ENCODE measurements around the gene FAM171A1.
"Not testable (repeated sequence)": the region's sequence is repeated elsewhere in the genome, so short reads cannot be mapped to it uniquely, and the experiment has no call there.

Gene FAM171A1

DNA sequence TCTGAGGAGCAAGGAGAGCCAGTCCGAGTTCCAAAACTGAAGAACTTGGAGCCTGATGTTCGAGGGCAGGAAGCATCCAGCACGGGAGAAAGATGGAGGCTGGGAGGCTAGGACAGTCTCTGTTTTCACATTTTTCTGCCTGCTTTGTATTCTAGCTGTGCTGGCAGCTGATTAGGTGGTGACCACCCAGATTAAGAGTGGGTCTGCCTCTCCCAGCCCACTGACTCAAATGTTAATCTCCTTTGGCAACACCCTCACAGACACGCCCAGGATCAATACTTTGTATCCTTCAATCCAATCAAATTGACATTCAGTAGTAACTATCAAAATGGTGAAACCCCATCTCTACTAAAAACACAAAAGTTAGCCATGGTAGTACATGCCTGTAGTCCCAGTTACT lies 163.7 kb downstream of the FAM171A1 start:
- H3K9ac ChIP-seq (ENCODE audit: low read depth in 1 of 2, low read length in 2 of 2); H3K27me3 ChIP-seq (ENCODE audit: control insufficient read depth in 2 of 2, insufficient read depth in 2 of 2, low read length in 2 of 2); H3K27ac ChIP-seq (ENCODE audit: low read depth in 2 of 2, low read length in 2 of 2); H3K4me1 ChIP-seq (ENCODE audit: control insufficient read depth in 2 of 2, insufficient read depth in 2 of 2, low read length in 2 of 2); H3K4me3 ChIP-seq (ENCODE audit: low read length in 2 of 2); H3K9me3 ChIP-seq (ENCODE audit: control insufficient read depth in 2 of 2, low read length in 2 of 2): not testable (repeated sequence)
- peaks cover 8 to 13% of the 10 kb centered on the region in 2 donors for H3K36me3 ChIP-seq (ENCODE audit: control insufficient read depth in 2 of 2, insufficient read depth in 2 of 2, low read length in 2 of 2)

DNA sequence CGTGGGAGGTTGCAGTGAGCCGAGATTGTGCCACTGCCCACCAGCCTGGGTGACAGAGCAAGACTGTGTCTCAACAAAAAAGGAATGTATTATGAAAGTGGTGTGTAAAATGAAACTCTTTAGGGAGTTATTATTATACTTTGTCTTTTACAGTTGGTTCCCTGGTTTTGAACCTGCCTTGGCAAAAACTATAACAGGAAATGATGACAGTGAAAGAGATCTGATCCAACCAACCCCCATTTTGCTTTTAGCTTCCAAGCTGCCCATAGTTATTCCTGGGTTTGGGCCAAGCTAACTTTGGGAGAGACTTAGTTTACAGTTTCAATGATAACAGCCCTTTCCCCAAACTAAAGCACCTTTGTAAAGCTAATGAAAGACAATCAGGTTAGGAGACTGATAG lies 168.4 kb downstream of the FAM171A1 start:
- Histone ChIP-seq H3K9me3 (ENCODE audit: control insufficient read depth in 2 of 2, low read length in 2 of 2) (no peaks in the 10 kb centered on the region), H3K27me3 (ENCODE audit: control insufficient read depth in 2 of 2, insufficient read depth in 2 of 2, low read length in 2 of 2) (peaks cover 0 to 3% of the 10 kb centered on the region in 2 donors), H3K4me1 (ENCODE audit: control insufficient read depth in 2 of 2, insufficient read depth in 2 of 2, low read length in 2 of 2) (no peaks in the 10 kb centered on the region), H3K36me3 (ENCODE audit: control insufficient read depth in 2 of 2, insufficient read depth in 2 of 2, low read length in 2 of 2) (peaks cover 4 to 9% of the 10 kb centered on the region in 2 donors), H3K9ac (ENCODE audit: low read depth in 1 of 2, low read length in 2 of 2) (no peak overlapping the region), H3K4me3 (ENCODE audit: low read length in 2 of 2) (no peak overlapping the region), H3K27ac (ENCODE audit: low read depth in 2 of 2, low read length in 2 of 2) (no peak overlapping the region)

DNA sequence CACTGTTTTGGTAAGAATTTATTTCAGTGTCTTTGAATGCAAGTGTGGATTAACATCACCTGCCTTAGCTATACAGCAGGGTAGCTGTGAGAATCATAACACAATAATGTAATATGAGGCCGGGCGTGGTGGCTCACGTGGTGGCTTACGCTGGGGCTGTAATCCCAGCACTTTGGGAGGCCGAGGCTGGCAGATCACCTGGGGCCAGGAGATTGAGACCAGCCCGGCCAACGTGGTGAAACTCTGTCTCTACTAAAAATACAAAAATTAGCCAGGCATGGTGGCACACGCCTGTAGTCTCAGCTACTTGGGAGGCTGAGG lies 168.8 kb downstream of the FAM171A1 start:
- H3K4me1 ChIP-seq (ENCODE audit: control insufficient read depth in 2 of 2, insufficient read depth in 2 of 2, low read length in 2 of 2); H3K27me3 ChIP-seq (ENCODE audit: control insufficient read depth in 2 of 2, insufficient read depth in 2 of 2, low read length in 2 of 2); H3K9ac ChIP-seq (ENCODE audit: low read depth in 1 of 2, low read length in 2 of 2); H3K27ac ChIP-seq (ENCODE audit: low read depth in 2 of 2, low read length in 2 of 2); H3K9me3 ChIP-seq (ENCODE audit: control insufficient read depth in 2 of 2, low read length in 2 of 2); H3K4me3 ChIP-seq (ENCODE audit: low read length in 2 of 2); H3K36me3 ChIP-seq (ENCODE audit: control insufficient read depth in 2 of 2, insufficient read depth in 2 of 2, low read length in 2 of 2): not testable (repeated sequence)

DNA sequence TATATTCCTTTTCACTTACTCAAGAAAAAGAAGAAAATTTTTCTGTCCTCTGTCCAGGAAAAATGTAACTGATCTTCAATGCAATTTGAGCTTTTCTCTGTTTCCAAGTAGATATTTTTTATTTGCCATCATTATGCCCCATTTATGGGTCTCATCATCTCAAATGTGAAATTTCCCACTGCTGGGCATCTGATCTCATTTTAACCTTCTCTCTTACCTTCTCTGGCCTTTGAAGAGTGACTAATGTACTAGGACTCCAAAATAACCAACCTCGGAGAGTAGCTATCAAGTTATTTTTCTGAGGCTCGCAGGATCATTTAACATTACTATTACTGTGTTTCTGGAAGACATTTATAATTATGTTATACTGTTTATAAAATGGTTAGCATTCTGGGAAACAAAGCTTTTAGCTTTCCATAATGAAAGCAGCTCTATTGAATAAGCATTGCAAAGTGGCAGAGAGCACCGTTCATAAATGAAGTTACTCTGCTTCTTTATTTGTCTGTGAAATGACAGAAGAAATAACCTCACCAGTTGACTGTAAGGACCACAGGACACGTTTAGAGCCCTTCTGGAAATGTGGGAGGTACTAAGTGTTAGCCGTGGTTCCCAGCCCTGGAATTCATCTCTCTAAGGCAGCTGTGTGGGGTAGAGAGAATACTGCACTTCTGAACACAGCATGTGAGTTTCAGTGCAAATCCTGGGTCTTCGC lies 169.3 kb downstream of the FAM171A1 start:
- Histone ChIP-seq H3K27ac (ENCODE audit: low read depth in 2 of 2, low read length in 2 of 2) (no peak overlapping the region), H3K36me3 (ENCODE audit: control insufficient read depth in 2 of 2, insufficient read depth in 2 of 2, low read length in 2 of 2) (peaks cover 3 to 7% of the 10 kb centered on the region in 2 donors), H3K4me1 (ENCODE audit: control insufficient read depth in 2 of 2, insufficient read depth in 2 of 2, low read length in 2 of 2) (no peaks in the 10 kb centered on the region), H3K27me3 (ENCODE audit: control insufficient read depth in 2 of 2, insufficient read depth in 2 of 2, low read length in 2 of 2) (peaks cover 0 to 3% of the 10 kb centered on the region in 2 donors), H3K9ac (ENCODE audit: low read depth in 1 of 2, low read length in 2 of 2) (no peak overlapping the region), H3K9me3 (ENCODE audit: control insufficient read depth in 2 of 2, low read length in 2 of 2) (no peaks in the 10 kb centered on the region), H3K4me3 (ENCODE audit: low read length in 2 of 2) (no peak overlapping the region)

- Histone ChIP-seq H3K27ac (ENCODE audit: low read depth in 2 of 2, low read length in 2 of 2) (no peak overlapping the region), H3K27me3 (ENCODE audit: control insufficient read depth in 2 of 2, insufficient read depth in 2 of 2, low read length in 2 of 2) (peaks cover 0 to 3% of the 10 kb centered on the region in 2 donors)
These were observed 170.5 kb downstream of the FAM171A1 start for GRCh38 chr10:15200626-15201025.

GRCh38 chr10:15197911-15198310 lies 173.2 kb downstream of the FAM171A1 start:
- H3K36me3 ChIP-seq (ENCODE audit: control insufficient read depth in 2 of 2, insufficient read depth in 2 of 2, low read length in 2 of 2): peaks cover 2% of the 10 kb centered on the region in 2 donors
- H3K4me3 ChIP-seq (ENCODE audit: low read length in 2 of 2): no peak overlapping the region
- no peaks in the 10 kb centered on the region for H3K9me3 ChIP-seq (ENCODE audit: control insufficient read depth in 2 of 2, low read length in 2 of 2)
- H3K4me1 ChIP-seq (ENCODE audit: control insufficient read depth in 2 of 2, insufficient read depth in 2 of 2, low read length in 2 of 2): no peaks in the 10 kb centered on the region
- no peak overlapping the region for H3K9ac ChIP-seq (ENCODE audit: low read depth in 1 of 2, low read length in 2 of 2)
- no peak overlapping the region for H3K27ac ChIP-seq (ENCODE audit: low read depth in 2 of 2, low read length in 2 of 2)
- peaks cover 0 to 3% of the 10 kb centered on the region in 2 donors for H3K27me3 ChIP-seq (ENCODE audit: control insufficient read depth in 2 of 2, insufficient read depth in 2 of 2, low read length in 2 of 2)

More at GRCh38 chr10:15200626-15201025, 170.5 kb downstream of the FAM171A1 start:
- no peak overlapping the region for H3K9ac ChIP-seq (ENCODE audit: low read depth in 1 of 2, low read length in 2 of 2)
- peaks cover 2% of the 10 kb centered on the region in 2 donors for H3K36me3 ChIP-seq (ENCODE audit: control insufficient read depth in 2 of 2, insufficient read depth in 2 of 2, low read length in 2 of 2)
- no peaks in the 10 kb centered on the region for H3K4me1 ChIP-seq (ENCODE audit: control insufficient read depth in 2 of 2, insufficient read depth in 2 of 2, low read length in 2 of 2)
- no peaks in the 10 kb centered on the region for H3K9me3 ChIP-seq (ENCODE audit: control insufficient read depth in 2 of 2, low read length in 2 of 2)
- H3K4me3 ChIP-seq (ENCODE audit: low read length in 2 of 2): no peak overlapping the region

- H3K4me3 ChIP-seq (ENCODE audit: low read length in 2 of 2): no peak overlapping the region
- no peak overlapping the region for H3K9ac ChIP-seq (ENCODE audit: low read depth in 1 of 2, low read length in 2 of 2)
- peaks cover 2% of the 10 kb centered on the region in 2 donors for H3K36me3 ChIP-seq (ENCODE audit: control insufficient read depth in 2 of 2, insufficient read depth in 2 of 2, low read length in 2 of 2)
- no peaks in the 10 kb centered on the region for H3K9me3 ChIP-seq (ENCODE audit: control insufficient read depth in 2 of 2, low read length in 2 of 2)
- peaks cover 0 to 3% of the 10 kb centered on the region in 2 donors for H3K27me3 ChIP-seq (ENCODE audit: control insufficient read depth in 2 of 2, insufficient read depth in 2 of 2, low read length in 2 of 2)
- H3K27ac ChIP-seq (ENCODE audit: low read depth in 2 of 2, low read length in 2 of 2): no peak overlapping the region
- H3K4me1 ChIP-seq (ENCODE audit: control insufficient read depth in 2 of 2, insufficient read depth in 2 of 2, low read length in 2 of 2): no peaks in the 10 kb centered on the region
These were observed 173.8 kb downstream of the FAM171A1 start for GRCh38 chr10:15197276-15197675.

GRCh38 chr10:15196021-15196834 lies 174.9 kb downstream of the FAM171A1 start:
- H3K9ac ChIP-seq (ENCODE audit: low read depth in 1 of 2, low read length in 2 of 2): no peak overlapping the region
- no peak overlapping the region for H3K27ac ChIP-seq (ENCODE audit: low read depth in 2 of 2, low read length in 2 of 2)
- no peak overlapping the region for H3K4me3 ChIP-seq (ENCODE audit: low read length in 2 of 2)
- H3K4me1 ChIP-seq (ENCODE audit: control insufficient read depth in 2 of 2, insufficient read depth in 2 of 2, low read length in 2 of 2): no peaks in the 10 kb centered on the region
- H3K9me3 ChIP-seq (ENCODE audit: control insufficient read depth in 2 of 2, low read length in 2 of 2): no peaks in the 10 kb centered on the region
- H3K27me3 ChIP-seq (ENCODE audit: control insufficient read depth in 2 of 2, insufficient read depth in 2 of 2, low read length in 2 of 2): peaks cover 0 to 3% of the 10 kb centered on the region in 2 donors
- peaks cover 2% of the 10 kb centered on the region in 2 donors for H3K36me3 ChIP-seq (ENCODE audit: control insufficient read depth in 2 of 2, insufficient read depth in 2 of 2, low read length in 2 of 2)

- Histone ChIP-seq H3K27me3 (ENCODE audit: control insufficient read depth in 2 of 2, insufficient read depth in 2 of 2, low read length in 2 of 2) (no peaks in the 10 kb centered on the region), H3K4me3 (ENCODE audit: low read length in 2 of 2) (no peak overlapping the region), H3K9me3 (ENCODE audit: control insufficient read depth in 2 of 2, low read length in 2 of 2) (no peaks in the 10 kb centered on the region), H3K27ac (ENCODE audit: low read depth in 2 of 2, low read length in 2 of 2) (no peak overlapping the region), H3K4me1 (ENCODE audit: control insufficient read depth in 2 of 2, insufficient read depth in 2 of 2, low read length in 2 of 2) (no peaks in the 10 kb centered on the region), H3K9ac (ENCODE audit: low read depth in 1 of 2, low read length in 2 of 2) (no peak overlapping the region), H3K36me3 (ENCODE audit: control insufficient read depth in 2 of 2, insufficient read depth in 2 of 2, low read length in 2 of 2) (no peaks in the 10 kb centered on the region)
These were observed 181.8 kb downstream of the FAM171A1 start for GRCh38 chr10:15189133-15189885.

- Histone ChIP-seq H3K9ac (ENCODE audit: low read depth in 1 of 2, low read length in 2 of 2) (no peak overlapping the region), H3K4me3 (ENCODE audit: low read length in 2 of 2) (no peak overlapping the region), H3K36me3 (ENCODE audit: control insufficient read depth in 2 of 2, insufficient read depth in 2 of 2, low read length in 2 of 2) (no peaks in the 10 kb centered on the region), H3K27me3 (ENCODE audit: control insufficient read depth in 2 of 2, insufficient read depth in 2 of 2, low read length in 2 of 2) (no peaks in the 10 kb centered on the region), H3K9me3 (ENCODE audit: control insufficient read depth in 2 of 2, low read length in 2 of 2) (no peaks in the 10 kb centered on the region), H3K4me1 (ENCODE audit: control insufficient read depth in 2 of 2, insufficient read depth in 2 of 2, low read length in 2 of 2) (no peaks in the 10 kb centered on the region), H3K27ac (ENCODE audit: low read depth in 2 of 2, low read length in 2 of 2) (no peak overlapping the region)
These were observed 182.5 kb downstream of the FAM171A1 start for GRCh38 chr10:15188603-15189002.
